Glutamatergic neuron (in vitro differentiated cells): Measurements from ENCODE around the gene TBC1D7. TPM values are rescaled to one million over a fixed set of nuclear protein-coding genes. Genes with fewer than 3 reads are reported as not detected.

Source experiments
- DNase-seq: peaks from one replicate; pipeline ENCODE4 v3.0.0; 2022
- H3K27ac Mint-ChIP-seq: one replicate; pipeline ENCODE4 v1.8.0; 2020; ENCODE audit warnings: mild to moderate bottlenecking, mixed read lengths, inconsistent platforms; ENCODE audit not compliant: unreplicated experiment
- H3K27me3 Mint-ChIP-seq: one replicate; pipeline ENCODE4 v1.8.0; 2020; ENCODE audit warnings: mild to moderate bottlenecking, moderate library complexity, mixed read lengths, inconsistent platforms; ENCODE audit not compliant: unreplicated experiment
- H3K36me3 Mint-ChIP-seq: one replicate; pipeline ENCODE4 v1.8.0; 2020; ENCODE audit warnings: mild to moderate bottlenecking, mixed read lengths, inconsistent platforms; ENCODE audit not compliant: unreplicated experiment
- H3K4me1 Mint-ChIP-seq: one replicate; pipeline ENCODE4 v1.8.0; 2020; ENCODE audit warnings: mild to moderate bottlenecking, low read depth, mixed read lengths, inconsistent platforms; ENCODE audit not compliant: unreplicated experiment
- H3K4me3 Mint-ChIP-seq: one replicate; pipeline ENCODE4 v1.8.0; 2020; ENCODE audit warnings: mild to moderate bottlenecking, mixed read lengths, inconsistent platforms; ENCODE audit not compliant: unreplicated experiment
- H3K9me3 Mint-ChIP-seq: one replicate; pipeline ENCODE4 v1.8.0; 2020; ENCODE audit warnings: mild to moderate bottlenecking, moderate library complexity, mixed read lengths, inconsistent platforms; ENCODE audit not compliant: unreplicated experiment
- CTCF ChIP-seq: fragments of 200-600 bp; sonication (generic); IDR thresholded peaks from one replicate; pipeline ENCODE4 v1.5.0; 2021; ENCODE audit not compliant: partially characterized antibody, unreplicated experiment
- total RNA-seq: library from RNA; stranded (reverse); fragmentation: NEBNext Ultra II Directional; extraction: Animal tissue kit (Norgen Biotek cat#: 25700); gene quantifications from one replicate; pipeline ENCODE4 v1.2.1, GENCODE V29; 2021; ENCODE audit not compliant: unreplicated experiment

TBC1D7 gene
- total RNA-seq, 1 donor from 2014 or later: 39.9 TPM

GRCh38 chr6:13284646-13285045 is 43.7 kb downstream of the TBC1D7 start:
- Mint-ChIP-seq H3K9me3 (peaks cover 2% of the 10 kb centered on the region), H3K36me3 (peaks cover 25% of the 10 kb centered on the region), H3K27ac (no peak overlapping the region), H3K27me3 (peaks cover 7% of the 10 kb centered on the region), H3K4me1 (peaks cover 2% of the 10 kb centered on the region), H3K4me3 (no peak overlapping the region)
- TF ChIP-seq CTCF: no peak
- no peak for DNase-seq

- no peak for TF ChIP-seq CTCF
- Mint-ChIP-seq H3K4me3 (no peak overlapping the region), H3K27ac (no peak overlapping the region), H3K9me3 (no peaks in the 10 kb centered on the region), H3K4me1 (peaks cover 2% of the 10 kb centered on the region), H3K27me3 (no peaks in the 10 kb centered on the region), H3K36me3 (peaks cover 25% of the 10 kb centered on the region)
- no peak for DNase-seq
Observed at GRCh38 chr6:13283331-13283730, 45.0 kb downstream of the TBC1D7 start.

GRCh38 chr6:13282393-13283069 is 45.8 kb downstream of the TBC1D7 start:
- Mint-ChIP-seq H3K36me3 (peaks cover 24% of the 10 kb centered on the region), H3K4me3 (no peak overlapping the region)

GRCh38 chr6:13281686-13282085 is 46.7 kb downstream of the TBC1D7 start:
- Mint-ChIP-seq H3K4me1 (peaks cover 2% of the 10 kb centered on the region), H3K36me3 (peaks cover 16% of the 10 kb centered on the region), H3K27me3 (no peaks in the 10 kb centered on the region), H3K9me3 (no peaks in the 10 kb centered on the region), H3K4me3 (no peak overlapping the region), H3K27ac (no peak overlapping the region)
- no peak for DNase-seq
- TF ChIP-seq CTCF: no peak

More at GRCh38 chr6:13282393-13283069, 45.8 kb downstream of the TBC1D7 start:
- DNase-seq: no peak
- no peaks in the 10 kb centered on the region for H3K9me3 Mint-ChIP-seq
- H3K27me3 Mint-ChIP-seq: no peaks in the 10 kb centered on the region
- H3K27ac Mint-ChIP-seq: no peak overlapping the region
- peaks cover 2% of the 10 kb centered on the region for H3K4me1 Mint-ChIP-seq
- no peak for TF ChIP-seq CTCF

- H3K27ac Mint-ChIP-seq: no peak overlapping the region
- no peaks in the 10 kb centered on the region for H3K9me3 Mint-ChIP-seq
- DNase-seq: no peak
- no peaks in the 10 kb centered on the region for H3K27me3 Mint-ChIP-seq
- H3K36me3 Mint-ChIP-seq: peaks cover 5% of the 10 kb centered on the region
- peaks cover 2% of the 10 kb centered on the region for H3K4me1 Mint-ChIP-seq
- H3K4me3 Mint-ChIP-seq: no peak overlapping the region
- no peak for TF ChIP-seq CTCF
Observed at GRCh38 chr6:13280254-13280653, 48.1 kb downstream of the TBC1D7 start.
